GM18511 (cell line): Measurements from ENCODE around the gene IL17A.
A peak's percentile ranks its signal among the peaks of the same experiment; 100 is the strongest.

Source experiments
- ATAC-seq: cut with Tn5 transposase; IDR thresholded peaks from one replicate; pipeline ENCODE4 v1.9.1; 2021; ENCODE audit warnings: mild to moderate bottlenecking, moderate library complexity; ENCODE audit not compliant: unreplicated experiment

The IL17A gene

DNA sequence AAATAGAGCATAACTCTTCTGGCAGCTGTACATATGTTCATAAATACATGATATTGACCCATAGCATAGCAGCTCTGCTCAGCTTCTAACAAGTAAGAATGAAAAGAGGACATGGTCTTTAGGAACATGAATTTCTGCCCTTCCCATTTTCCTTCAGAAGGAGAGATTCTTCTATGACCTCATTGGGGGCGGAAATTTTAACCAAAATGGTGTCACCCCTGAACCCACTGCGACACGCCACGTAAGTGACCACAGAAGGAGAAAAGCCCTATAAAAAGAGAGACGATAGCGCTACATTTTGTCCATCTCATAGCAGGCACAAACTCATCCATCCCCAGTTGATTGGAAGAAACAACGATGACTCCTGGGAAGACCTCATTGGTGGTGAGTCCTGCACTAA is at the start of gene IL17A:
Gene IL17A (plus strand): TSS at position 301 of the 400 bp plus-strand sequence. CDS start 57 bp downstream, at position 358.
- peak; percentile 19 for ATAC-seq

DNA sequence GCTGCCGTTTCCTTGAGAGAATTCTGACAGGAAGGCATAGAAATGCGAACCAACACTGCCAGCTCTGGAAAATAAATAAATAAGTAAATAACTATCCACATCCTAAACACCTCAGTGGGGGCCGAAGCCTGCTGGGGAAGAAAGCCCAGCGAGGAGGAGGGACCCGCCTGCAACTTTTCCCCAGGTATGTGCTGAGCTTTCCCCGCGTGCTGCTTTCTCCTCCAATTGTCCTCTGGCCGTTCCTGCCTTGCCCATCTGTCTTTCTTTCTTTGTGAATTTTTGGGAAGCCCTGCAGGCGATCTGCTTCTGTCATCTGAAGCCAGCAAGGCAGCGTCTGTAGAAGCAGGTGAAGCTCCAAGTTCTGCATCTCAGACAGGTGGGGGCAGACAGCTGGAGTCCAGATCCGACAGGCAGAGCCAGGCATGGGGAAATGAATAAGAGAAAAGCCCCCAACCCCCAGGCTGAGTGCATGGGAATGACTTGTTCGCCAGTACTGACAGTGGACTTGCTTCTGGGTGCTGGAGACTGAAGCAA is 49.2 kb upstream of the IL17A start:
- no peak for ATAC-seq

DNA sequence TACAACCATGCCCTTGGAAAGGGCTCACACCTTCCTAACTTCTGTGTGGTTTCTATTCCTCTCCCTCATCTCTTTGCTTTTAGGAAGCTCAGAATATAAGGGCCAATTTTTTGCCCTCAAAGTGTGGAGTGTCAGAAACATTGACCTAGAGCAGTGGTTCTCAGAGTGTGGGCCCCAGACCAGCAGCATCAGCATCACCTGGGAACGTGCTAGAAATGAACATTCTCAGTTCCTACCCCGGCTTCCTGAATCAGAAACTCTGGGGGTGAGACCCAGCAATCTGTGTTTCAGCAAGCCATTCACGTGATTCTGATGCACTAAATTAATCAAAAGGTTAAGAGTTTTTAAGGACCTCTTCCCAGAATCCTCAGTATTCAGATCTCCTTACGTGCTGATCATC is 47.9 kb upstream of the IL17A start:
- no peak for ATAC-seq

DNA sequence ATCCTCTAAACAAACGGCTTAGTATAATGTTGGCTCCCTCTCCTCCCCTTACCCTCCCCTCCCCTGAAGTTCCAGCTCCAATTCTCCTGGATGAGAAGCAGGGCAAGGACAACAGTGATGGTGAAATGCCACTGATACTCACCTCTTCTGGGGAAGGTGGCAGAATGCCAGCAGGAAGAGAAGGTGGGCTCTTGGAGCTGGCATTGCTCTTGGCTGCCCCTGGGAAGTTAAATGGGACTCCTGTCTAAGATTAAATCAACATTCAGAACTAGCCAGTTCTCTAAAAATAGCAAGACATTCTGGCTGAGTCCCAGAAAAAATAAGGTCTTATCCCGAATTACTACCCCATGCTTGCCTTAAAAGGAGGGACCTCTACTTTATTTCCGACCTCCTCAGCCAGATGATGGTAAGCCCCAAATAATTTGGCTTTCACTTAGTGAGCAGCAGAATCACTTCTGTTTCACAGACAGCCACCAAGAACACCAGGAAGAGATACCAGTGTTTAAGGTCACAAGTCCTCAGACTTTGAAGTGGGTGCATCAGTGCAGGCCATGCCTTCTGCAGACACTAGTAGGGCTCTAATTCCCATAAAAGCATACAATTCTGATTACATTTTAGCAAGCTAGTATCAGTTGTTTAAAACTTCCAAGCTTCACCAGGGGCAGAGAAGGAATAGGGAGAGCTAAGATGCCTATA is 46.0 kb upstream of the IL17A start:
- no peak for ATAC-seq

DNA sequence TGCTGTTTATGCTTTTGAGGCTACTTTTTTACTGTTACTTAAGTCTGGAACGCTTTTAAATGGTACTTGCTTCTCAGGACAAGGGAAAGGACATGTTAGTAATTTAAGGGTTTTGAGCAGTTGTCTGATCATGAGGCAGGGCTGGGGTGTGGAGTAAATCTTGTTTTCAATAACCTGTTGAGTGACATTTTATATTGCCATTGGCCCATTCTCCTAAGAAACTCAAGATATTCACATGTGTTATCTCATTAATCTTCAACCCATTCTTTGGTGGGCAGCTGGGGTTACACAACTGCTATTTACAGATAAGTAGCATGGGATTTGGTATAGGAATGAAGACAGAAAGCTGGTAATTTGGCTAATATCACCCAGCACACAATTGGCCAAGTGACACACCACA is 44.6 kb upstream of the IL17A start:
- ATAC-seq: no peak

DNA sequence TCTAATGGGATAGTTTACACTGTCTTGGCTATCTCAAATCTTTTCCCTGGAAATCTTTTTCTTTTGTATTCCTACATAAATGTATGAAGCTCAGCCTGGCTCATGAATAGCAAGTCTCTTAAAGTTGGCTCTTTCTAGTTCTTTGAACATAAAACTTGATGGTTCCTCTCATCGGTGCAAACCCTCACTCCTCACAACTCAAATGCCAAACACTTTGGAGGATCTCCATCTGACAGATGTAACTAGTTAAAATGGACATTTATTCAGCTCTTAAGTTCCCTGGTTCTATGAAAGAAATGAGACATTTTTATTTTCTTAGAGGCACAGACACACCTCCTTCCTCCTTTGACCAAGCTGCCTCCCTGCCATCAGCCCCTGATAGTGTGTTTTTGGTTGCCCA is 43.6 kb upstream of the IL17A start:
- no peak for ATAC-seq

DNA sequence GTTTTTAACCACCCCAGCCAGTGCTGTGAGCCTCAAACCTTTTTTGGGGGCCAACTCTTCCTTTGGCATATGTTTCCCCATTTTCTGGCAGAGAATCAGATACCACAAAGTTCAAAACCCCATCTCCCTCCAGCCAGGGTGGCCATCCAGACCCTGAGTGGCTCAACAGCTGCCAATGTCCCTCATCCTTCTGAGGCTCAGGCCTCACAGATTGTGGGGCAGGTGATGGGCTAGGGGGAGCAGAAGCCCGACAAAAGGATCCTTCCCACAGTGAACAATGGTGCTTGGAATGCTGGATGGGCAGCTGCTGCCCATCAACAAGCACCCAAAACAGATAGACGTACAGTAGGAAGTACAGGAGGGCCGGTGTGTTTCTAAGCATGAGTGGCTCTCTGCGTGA is 42.6 kb upstream of the IL17A start:
- ATAC-seq: no peak

DNA sequence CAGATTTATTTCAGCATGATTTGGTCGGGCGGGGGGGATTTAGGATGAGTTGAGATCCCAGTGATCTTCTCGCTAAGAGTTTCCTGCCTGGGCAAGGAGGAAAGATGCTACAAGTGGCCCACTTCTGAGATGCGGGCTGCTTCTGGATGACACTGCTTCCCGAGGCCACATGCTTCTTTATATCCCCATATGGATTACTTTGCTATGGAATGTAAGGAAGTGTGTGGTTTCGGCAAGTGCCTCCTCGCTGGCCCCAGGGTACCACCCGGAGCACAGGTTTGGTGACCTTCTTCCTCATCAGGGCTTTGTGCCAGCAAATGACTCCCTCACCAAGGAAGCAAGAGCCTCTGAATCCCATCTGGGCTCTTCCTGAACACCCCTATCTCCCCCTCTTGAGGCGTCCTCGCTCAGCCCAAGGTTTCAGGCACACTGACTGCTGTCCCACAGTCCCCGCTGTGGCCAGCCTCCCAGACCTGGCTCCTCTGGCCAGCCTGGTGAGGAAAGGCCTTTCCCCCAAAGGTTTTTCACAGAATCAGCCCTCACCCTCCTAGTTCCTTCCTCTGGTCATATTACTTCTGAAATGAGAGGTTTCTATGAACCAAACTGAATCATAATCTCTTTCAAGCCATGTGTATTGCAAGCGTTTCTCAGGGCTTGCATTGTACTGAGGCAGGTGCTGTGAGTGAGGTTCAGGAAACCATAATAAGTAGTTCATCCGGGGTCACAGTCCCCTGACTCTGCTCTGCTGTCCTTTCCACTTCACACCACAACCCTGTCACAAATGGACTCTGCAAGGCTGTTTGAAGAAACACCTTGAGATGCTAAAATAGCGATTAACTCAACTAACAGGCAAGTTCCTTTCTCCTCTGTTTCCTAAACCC is 41.7 kb upstream of the IL17A start:
- no peak for ATAC-seq

DNA sequence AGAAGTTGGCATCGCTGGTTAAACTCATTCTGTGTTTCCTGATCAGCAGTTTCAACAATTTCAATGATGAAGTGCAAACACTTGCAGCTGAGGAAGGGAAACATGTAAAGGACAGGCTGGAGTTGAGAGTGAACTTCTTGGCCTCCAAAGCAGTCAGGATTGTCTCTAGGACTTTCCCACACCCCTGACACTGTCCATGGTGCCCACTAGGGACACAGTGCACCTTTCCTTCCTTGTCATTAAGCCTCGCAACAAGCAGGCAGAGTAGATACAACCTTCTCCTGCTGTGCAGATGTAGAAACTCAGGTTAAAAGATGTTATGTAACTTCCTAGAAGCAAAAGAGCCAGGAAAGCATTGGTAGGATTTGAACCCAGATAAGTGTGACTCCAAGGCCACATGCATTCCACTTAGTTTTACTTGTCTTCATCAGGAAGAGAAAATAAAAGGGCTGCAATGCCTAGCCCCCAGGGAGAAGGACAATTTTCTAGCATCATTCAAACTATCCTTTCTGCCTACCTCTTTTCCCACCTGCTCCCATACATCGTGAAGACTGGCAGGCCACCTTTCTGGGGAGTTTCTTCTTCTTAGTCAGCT is 39.2 kb upstream of the IL17A start:
- no peak for ATAC-seq

DNA sequence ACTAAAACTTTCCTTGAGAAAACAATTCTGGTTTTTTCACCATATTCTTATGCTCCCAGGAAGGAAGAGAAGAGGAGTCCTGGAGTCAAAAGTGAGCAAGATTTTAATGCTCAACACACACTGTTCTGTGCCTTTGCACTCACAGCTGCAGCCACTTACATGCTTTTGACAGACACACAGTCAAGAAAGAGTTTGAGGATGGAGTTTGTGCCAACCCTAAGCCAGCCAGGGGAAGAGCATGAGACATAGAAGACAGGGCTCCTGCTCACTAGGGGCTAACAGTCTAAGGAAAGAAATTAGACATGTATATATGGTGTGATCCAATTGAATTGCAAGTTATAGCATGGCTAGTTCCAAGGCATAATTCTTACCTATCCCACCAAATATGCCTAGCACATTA is 37.1 kb upstream of the IL17A start:
- ATAC-seq: no peak

DNA sequence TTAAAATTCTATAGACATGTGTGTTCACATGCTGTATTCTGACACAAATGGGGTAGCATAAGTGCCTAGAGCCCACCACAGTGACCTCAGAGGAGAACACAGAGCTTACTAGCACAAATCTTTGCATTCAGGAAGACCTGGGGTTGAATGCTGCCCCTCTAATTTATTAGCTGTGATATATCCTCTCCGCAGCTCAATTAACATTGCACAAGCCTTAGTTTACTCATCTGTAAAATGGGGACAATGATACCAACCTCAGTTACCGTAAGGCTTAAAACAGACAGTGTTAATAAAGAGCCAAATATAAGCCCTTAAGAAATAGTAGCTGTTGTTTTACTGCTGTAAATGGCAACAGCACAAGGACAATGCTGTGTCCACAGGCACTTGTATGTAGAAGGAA is 36.2 kb upstream of the IL17A start:
- no peak for ATAC-seq

DNA sequence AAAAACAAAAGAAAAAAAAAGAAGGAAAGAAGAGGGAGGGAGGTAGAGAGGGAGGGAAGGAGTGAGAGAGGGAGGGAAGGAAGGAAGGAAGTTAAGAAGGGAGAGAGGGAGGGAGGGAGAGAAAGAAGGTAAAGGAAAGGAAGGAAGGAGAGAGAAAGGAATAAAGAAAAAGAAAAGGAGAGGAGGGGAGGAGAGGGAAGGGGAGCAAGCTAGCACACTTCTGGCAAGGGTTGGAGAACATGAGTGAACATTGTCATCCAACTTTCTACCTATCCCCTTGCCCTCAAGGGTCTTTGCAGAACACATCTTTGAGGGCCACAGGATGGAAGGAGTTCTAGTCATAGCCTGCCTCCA is 34.1 kb upstream of the IL17A start:
- ATAC-seq: no peak

DNA sequence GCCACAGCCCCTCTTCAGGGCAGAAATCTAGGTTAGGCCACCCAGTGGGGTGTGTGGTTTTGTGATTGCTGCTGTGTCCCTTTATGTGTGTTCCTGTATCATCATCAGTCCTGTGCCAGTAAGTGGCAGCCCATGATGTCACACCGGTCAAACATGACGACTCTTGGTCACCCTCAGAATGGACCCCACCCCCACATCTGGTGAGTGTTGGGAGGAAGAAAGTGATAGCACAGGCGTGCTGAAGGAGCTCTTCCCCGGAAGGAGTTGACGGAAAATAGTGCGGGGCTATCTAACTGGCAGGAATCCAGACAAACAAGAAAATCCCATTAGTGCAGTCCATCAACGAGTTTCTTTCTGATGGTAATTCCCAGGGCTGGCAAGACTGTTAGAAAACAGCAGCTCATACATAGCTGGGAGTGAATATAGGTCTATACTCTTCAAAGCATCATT is 33.4 kb upstream of the IL17A start:
- ATAC-seq: no peak

DNA sequence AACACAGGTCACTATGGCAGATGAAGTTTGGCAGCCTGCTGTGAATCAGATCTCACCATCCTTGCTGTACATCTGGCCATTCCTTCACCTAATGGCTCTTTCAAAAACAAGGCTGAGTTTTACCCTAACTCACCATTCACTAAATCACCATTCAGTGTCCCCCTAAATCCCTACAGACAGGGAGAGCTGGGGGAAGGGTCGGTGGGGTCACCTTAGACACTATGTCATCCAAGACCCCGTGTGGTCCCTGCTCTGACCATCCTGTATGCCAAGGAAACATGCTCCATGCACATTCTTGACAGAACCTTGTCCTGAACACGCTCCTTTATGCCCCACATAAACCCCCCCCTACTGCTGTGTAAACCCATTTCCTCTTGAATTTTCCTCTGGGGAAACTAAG is 31.8 kb upstream of the IL17A start:
- no peak for ATAC-seq

DNA sequence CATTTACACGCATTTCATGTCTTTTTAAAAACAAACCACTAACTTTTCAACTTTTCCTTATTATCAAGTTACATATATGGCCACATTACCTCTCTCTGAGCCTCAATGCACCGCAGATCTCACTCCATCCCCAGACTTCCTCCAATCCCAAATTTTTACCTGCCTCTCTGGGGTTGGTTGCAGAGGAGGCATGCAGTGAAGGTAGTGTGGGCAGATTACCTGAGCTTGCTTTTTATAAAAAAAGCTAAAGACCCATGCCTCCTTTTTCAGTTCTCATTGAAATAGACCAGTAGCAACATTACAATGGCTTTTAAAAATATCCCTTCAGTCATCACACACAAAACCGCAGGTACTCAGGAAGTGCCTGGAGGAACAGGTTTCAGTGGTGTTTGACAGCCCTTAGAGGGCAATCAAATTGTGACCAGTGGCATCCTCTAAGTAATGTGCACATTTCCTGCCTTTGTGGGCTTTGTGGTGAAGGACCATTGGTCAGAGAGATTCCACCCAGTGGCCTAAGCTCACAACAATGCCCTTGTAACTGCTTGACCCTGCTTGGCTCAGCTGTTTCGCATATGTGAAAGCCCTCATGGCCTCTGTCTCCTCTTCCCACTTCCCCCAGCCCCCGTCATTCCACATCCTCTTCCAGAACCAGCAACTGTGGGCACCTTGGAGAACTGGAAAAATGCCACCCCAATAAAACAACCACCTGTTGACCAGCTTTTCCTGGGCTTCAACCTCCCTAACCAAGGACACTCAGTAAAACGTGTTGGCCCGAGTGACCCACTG is 30.2 kb upstream of the IL17A start:
- ATAC-seq: peak; percentile 95

DNA sequence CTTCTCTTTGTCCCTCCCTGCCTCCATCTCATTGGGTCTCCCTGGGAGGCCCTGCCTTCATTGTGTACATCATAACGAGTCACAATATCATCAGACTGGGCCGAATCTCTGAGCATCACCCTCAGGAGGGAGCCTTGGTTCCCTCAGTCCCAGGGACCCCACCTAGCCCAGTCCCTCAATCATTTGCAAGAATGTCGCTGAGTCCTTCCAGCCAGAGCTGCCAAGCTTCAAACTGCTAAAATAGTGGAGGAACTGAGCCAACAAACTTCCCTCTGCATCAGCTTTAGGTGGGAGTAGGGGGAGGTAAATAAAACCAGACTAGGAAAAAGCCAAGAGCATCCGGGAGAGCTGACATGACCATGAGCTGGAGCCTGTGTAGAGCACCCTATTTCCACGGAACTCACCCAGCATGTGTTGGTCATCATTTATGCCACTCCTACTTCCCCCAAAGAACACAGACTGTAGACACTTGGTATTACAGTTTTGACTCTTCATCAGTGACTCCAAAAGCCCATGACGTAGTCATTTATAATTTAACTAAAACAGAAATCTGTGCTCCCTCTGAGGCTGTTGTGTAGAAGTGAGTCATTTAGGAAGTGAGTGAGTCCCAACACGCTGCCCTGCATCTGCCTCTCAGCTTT is 28.8 kb upstream of the IL17A start:
- ATAC-seq: peak; percentile 59

DNA sequence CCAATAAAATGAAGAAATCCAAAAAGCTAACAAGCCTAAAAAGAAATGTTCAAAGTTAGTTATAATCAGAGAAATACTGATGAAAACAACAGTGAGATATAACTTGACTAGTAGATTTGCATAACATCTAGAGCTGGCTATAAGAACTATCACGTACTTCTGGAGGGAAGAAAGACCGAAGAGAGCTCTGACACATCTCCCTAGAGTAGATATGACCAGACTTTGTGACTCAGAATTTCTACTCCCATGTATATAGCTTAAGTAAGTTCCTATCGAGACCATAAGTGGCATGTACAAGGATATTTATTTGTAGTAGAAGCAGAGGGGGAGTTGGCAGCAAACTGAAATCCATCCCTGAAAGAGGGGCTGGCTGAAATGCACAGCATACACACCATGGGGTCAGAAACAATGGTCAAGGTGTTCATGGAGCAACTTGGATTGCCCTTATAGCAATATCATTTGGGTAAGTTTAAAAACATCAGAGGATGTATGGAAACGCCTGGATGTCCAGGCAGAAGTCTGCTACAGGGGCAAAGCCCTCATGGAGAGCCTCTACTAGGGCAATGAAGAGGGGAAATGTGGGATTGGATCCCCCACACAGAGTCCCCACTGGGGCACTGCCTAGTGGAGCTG is 25.6 kb upstream of the IL17A start:
- ATAC-seq: no peak

DNA sequence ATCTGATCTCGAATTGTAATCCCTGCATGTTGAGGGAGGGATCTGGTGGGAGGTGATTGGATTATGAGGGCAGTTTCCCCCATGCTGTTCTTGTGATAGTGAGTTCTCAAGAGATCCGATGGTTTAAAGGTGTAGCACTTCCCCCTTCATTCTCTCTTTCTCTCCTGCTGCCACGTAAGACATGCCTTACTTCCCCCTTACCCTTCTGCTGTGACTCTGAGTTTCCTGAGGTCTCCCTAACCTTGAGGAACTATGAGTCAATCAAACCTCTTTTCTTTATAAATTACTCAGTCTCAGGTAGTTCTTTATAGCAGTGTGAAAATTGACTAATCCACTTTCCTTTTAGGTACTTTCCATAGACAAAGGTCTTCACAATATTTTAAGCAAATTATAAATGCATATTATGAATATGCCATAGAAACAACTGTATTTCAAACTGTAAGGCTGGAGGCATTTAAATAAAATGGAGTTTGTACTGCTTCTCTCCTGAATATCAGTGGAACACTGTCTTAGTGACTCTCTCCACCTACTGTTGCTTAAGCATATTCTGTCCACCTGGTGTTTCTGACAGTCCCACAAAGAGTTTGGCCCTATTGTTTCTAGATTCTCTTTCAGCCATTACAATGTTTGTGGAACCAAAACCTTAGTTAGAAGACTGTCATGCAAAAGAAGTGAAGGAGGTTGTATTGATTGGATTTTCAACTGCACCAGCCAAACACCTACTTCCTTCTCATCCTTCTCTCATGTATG is 24.3 kb upstream of the IL17A start:
- ATAC-seq: peak; percentile 36
